Stimulated activated CD8-positive, alpha-beta memory T cell treated with anti-CD3 and anti-CD28 coated beads, Interleukin-4, amount 100 ng/mL, for 48 hours (primary cell): Measurements from ENCODE around the gene OR5A1.

Source experiments
- DNase-seq: peaks from one replicate; pipeline ENCODE4 v3.0.0-alpha.2; 2020

Gene OR5A1

DNA sequence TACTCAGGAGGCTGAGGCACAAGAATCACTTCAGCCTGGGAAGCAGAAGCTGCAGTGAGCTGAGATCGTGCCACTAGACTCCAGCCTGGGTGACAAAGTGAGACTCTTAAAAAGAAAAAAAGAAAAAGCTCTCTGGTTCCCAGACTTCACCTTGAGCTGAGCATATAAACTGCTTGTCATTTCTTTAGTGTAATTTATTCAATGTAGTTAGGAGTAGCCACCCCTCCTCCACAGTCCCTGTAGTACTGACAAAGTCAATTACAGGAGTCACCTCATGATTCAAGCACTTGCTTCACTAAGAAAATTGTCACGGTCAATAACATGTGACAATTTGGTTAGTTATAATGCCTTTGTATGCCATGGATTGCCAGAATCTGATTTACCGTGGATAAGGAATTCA, 44.1 kb downstream of the OR5A1 start:
- no peak for DNase-seq
